ENCODE results near the gene PTCH2. TPM values are rescaled to one million over a fixed set of nuclear protein-coding genes. Genes with fewer than 3 reads are reported as not detected.

PTCH2 gene
- total and polyA plus RNA-seq, 2 of the 13 experiments (the other 11 are each of a cell fraction or from before 2014, with no cell fraction given) = 0.60 to 1.5 TPM

GRCh38 chr1:44775078-44775929, 67.7 kb downstream of the PTCH2 start, which contains the start of gene RPS8 (continued):
- TF ChIP-seq ETV5 (CRISPR knock-in tag; IDR thresholded peaks at IDR 0.05; ENCODE audit: borderline replicate concordance) (peak; percentile 44), RFXAP (CRISPR knock-in tag; IDR thresholded peaks at IDR 0.05; ENCODE audit: borderline replicate concordance) (peak; percentile 80; the same call in 1 of the 2 replicates), ATAD3A (CRISPR knock-in tag; IDR thresholded peaks at IDR 0.05) (no peak), ZNF138 (CRISPR knock-in tag; IDR thresholded peaks at IDR 0.05; ENCODE audit: low read depth) (peak; percentile 63; the same call in 1 of the 2 replicates), ZNF839 (CRISPR knock-in tag; IDR thresholded peaks at IDR 0.05; ENCODE audit: borderline replicate concordance) (no peak), NPAS2 (CRISPR knock-in tag; IDR thresholded peaks at IDR 0.05; ENCODE audit: borderline replicate concordance) (no peak), ZBTB1 (CRISPR knock-in tag; IDR thresholded peaks at IDR 0.05; ENCODE audit: borderline replicate concordance) (no peak), ZFP37 (CRISPR knock-in tag; IDR thresholded peaks at IDR 0.05; ENCODE audit: borderline replicate concordance) (peak; percentile 51; the same call in 1 of the 2 replicates), KDM3A (CRISPR knock-in tag; IDR thresholded peaks at IDR 0.05; ENCODE audit: low read depth) (peak; percentile 41; the same call in 1 of the 2 replicates), CTCF (CRISPR knock-in tag; IDR thresholded peaks at IDR 0.05) (0 out of 2 replicates have a peak, but pooled peaks have one; percentile 9), SP4 (CRISPR knock-in tag; IDR thresholded peaks at IDR 0.05) (peak; percentile 85), MLXIP (CRISPR knock-in tag; IDR thresholded peaks at IDR 0.05; ENCODE audit: borderline replicate concordance) (no peak; the same call in 1 of the 2 replicates), ZNF263 (CRISPR knock-in tag; IDR thresholded peaks at IDR 0.05) (no peak), MEIS1 (CRISPR knock-in tag; IDR thresholded peaks at IDR 0.05; ENCODE audit: borderline replicate concordance) (peak; percentile 90), ZNF761 (CRISPR knock-in tag; conservative IDR thresholded peaks at IDR 0.05) (0 out of 2 replicates have a peak, but pooled peaks have one; percentile 55), ZFP41 (CRISPR knock-in tag; IDR thresholded peaks at IDR 0.05; ENCODE audit: borderline replicate concordance) (no peak), TCF12 (IDR thresholded peaks at IDR 0.05) (no peak), TCF12 (CRISPR knock-in tag; IDR thresholded peaks at IDR 0.05) (no peak)
- TF ChIP-seq, protein P1, sequence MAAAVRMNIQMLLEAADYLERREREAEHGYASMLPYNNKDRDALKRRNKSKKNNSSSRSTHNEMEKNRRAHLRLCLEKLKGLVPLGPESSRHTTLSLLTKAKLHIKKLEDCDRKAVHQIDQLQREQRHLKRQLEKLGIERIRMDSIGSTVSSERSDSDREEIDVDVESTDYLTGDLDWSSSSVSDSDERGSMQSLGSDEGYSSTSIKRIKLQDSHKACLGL (CRISPR knock-in tag; IDR thresholded peaks at IDR 0.05) = no peak
- TF ChIP-seq, protein P2, sequence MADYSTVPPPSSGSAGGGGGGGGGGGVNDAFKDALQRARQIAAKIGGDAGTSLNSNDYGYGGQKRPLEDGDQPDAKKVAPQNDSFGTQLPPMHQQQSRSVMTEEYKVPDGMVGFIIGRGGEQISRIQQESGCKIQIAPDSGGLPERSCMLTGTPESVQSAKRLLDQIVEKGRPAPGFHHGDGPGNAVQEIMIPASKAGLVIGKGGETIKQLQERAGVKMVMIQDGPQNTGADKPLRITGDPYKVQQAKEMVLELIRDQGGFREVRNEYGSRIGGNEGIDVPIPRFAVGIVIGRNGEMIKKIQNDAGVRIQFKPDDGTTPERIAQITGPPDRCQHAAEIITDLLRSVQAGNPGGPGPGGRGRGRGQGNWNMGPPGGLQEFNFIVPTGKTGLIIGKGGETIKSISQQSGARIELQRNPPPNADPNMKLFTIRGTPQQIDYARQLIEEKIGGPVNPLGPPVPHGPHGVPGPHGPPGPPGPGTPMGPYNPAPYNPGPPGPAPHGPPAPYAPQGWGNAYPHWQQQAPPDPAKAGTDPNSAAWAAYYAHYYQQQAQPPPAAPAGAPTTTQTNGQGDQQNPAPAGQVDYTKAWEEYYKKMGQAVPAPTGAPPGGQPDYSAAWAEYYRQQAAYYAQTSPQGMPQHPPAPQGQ (CRISPR knock-in tag; IDR thresholded peaks at IDR 0.05; ENCODE audit: borderline replicate concordance) = no peak

All from HepG2 (cell line).